CD4-positive, alpha-beta T cell treated with Interleukin-2 at 100 ng/mL for 4 hours (primary cell): ENCODE data around the gene TTYH3.

Experiments used
- DNase-seq: peaks from one replicate; pipeline ENCODE4 v3.0.0-alpha.2; 2020; ENCODE audit warnings: low spot score

TTYH3 gene

GRCh38 chr7:2635148-2635668, 3.4 kb downstream of the TTYH3 start:
- DNase-seq: no peak

- no peak for DNase-seq
Measured at GRCh38 chr7:2635810-2636701, 4.3 kb downstream of the TTYH3 start.

- DNase-seq: no peak
Measured at GRCh38 chr7:2637066-2637471, 5.3 kb downstream of the TTYH3 start.

GRCh38 chr7:2637505-2638223, 5.9 kb downstream of the TTYH3 start:
- DNase-seq: no peak

- DNase-seq: no peak
Measured at GRCh38 chr7:2638224-2638991, 6.6 kb downstream of the TTYH3 start.

GRCh38 chr7:2639181-2639681, 7.4 kb downstream of the TTYH3 start:
- no peak for DNase-seq

- no peak for DNase-seq
Measured at GRCh38 chr7:2639695-2640481, 8.1 kb downstream of the TTYH3 start.

- no peak for DNase-seq
Measured at GRCh38 chr7:2640482-2640830, 8.7 kb downstream of the TTYH3 start.

- no peak for DNase-seq
Measured at GRCh38 chr7:2640846-2641316, 9.1 kb downstream of the TTYH3 start.

- no peak for DNase-seq
Measured at GRCh38 chr7:2641406-2642393, 9.9 kb downstream of the TTYH3 start.

- DNase-seq: no peak
Measured at GRCh38 chr7:2643386-2644219, 11.8 kb downstream of the TTYH3 start.

- no peak for DNase-seq
Measured at GRCh38 chr7:2644220-2644561, 12.4 kb downstream of the TTYH3 start.

- no peak for DNase-seq
Measured at GRCh38 chr7:2644562-2645273, 12.9 kb downstream of the TTYH3 start.

- DNase-seq: peak; percentile 38
Measured at GRCh38 chr7:2645274-2645868, 13.6 kb downstream of the TTYH3 start.

- no peak for DNase-seq
Measured at GRCh38 chr7:2646336-2646679, 14.5 kb downstream of the TTYH3 start.

- DNase-seq: no peak
Measured at GRCh38 chr7:2646680-2647571, 15.1 kb downstream of the TTYH3 start.

- no peak for DNase-seq
Measured at GRCh38 chr7:2647594-2648172, 15.9 kb downstream of the TTYH3 start.
